Upper lobe of right lung (tissue), 1 donor: ENCODE results near the gene CTDSPL. TPM values are rescaled to one million over a fixed set of nuclear protein-coding genes. Genes with fewer than 3 reads are reported as not detected.

Experiments used
- ATAC-seq: fragments of 200-7000 bp; cut with Tn5 transposase; one replicate; pipeline ENCODE4 v1.9.1; 2020; ENCODE audit warnings: mild to moderate bottlenecking, moderate library complexity
- DNase-seq: peaks from one replicate; pipeline ENCODE4 v3.0.0-alpha.2; 2020
- H3K27ac ChIP-seq: fragments of 200-600 bp; one replicate; pipeline ENCODE4 v1.8.0; 2022
- H3K27me3 ChIP-seq: fragments of 200-600 bp; one replicate; pipeline ENCODE4 v1.8.0; 2022; ENCODE audit warnings: mild to moderate bottlenecking
- H3K36me3 ChIP-seq: fragments of 200-600 bp; one replicate; pipeline ENCODE4 v1.8.0; 2022
- H3K4me1 ChIP-seq: fragments of 200-600 bp; one replicate; pipeline ENCODE4 v1.8.0; 2022
- H3K4me3 ChIP-seq: fragments of 200-600 bp; one replicate; pipeline ENCODE4 v1.8.0; 2022; ENCODE audit warnings: mild to moderate bottlenecking
- H3K9me3 ChIP-seq: fragments of 200-600 bp; one replicate; pipeline ENCODE4 v1.8.0; 2022
- CTCF ChIP-seq: fragments of 200-600 bp; IDR thresholded peaks from one replicate; pipeline ENCODE4 v1.8.0; 2022; ENCODE audit warnings: antibody characterized with exemption
- intact Hi-C: fragments of 100-400 bp; cut with DNase I; formaldehyde crosslinking; loops from one replicate; pipeline ENCODE4 v1.11.0; 2022
- total RNA-seq: library from RNA; stranded (reverse); fragmentation: NEBNext Ultra II Directional; extraction: Animal tissue kit (Norgen Biotek cat#: 25700); gene quantifications from one replicate; pipeline ENCODE4 v1.2.1, GENCODE V29; 2021
- donor health status: DM: no; HTN: yes; CAD: no; lungs with severe emphysema.

CTDSPL gene
- total RNA-seq, 1 donor from 2014 or later, result 78.6 TPM

- H3K4me3 ChIP-seq, result no peak overlapping the region
- peaks cover 4% of the 10 kb centered on the region for H3K4me1 ChIP-seq
- no peaks in the 10 kb centered on the region for H3K36me3 ChIP-seq
- no peaks in the 10 kb centered on the region for H3K9me3 ChIP-seq
- H3K27ac ChIP-seq, result no peak overlapping the region
- intact Hi-C loops, result no loop called here
- ATAC-seq, result no peak
- H3K27me3 ChIP-seq, result no peaks in the 10 kb centered on the region
- DNase-seq, result peak; percentile 57
- no peak for TF ChIP-seq CTCF
These were observed 130.1 kb downstream of the CTDSPL start for GRCh38 chr3:37991823-37992222.

GRCh38 chr3:37992271-37993066, 130.8 kb downstream of the CTDSPL start:
- TF ChIP-seq CTCF, result no peak
- DNase-seq, result peak; percentile 61
- peak; percentile 46 for ATAC-seq
- Histone ChIP-seq H3K9me3 (no peaks in the 10 kb centered on the region), H3K4me1 (peaks cover 6% of the 10 kb centered on the region), H3K36me3 (no peaks in the 10 kb centered on the region), H3K27ac (peak overlapping the region; percentile 17), H3K4me3 (no peak overlapping the region), H3K27me3 (no peaks in the 10 kb centered on the region)
- intact Hi-C loops, result no loop called here

GRCh38 chr3:37993067-37993455, 131.4 kb downstream of the CTDSPL start:
- Histone ChIP-seq H3K9me3 (no peaks in the 10 kb centered on the region), H3K27ac (peak overlapping the region; percentile 87), H3K36me3 (no peaks in the 10 kb centered on the region), H3K27me3 (no peaks in the 10 kb centered on the region), H3K4me1 (peaks cover 11% of the 10 kb centered on the region), H3K4me3 (no peak overlapping the region)
- TF ChIP-seq CTCF, result no peak
- no peak for ATAC-seq
- DNase-seq, result no peak
- intact Hi-C loops, result no loop called here

GRCh38 chr3:37993460-37993819, 131.8 kb downstream of the CTDSPL start:
- H3K27ac ChIP-seq, result peak overlapping the region; percentile 87
- no peaks in the 10 kb centered on the region for H3K9me3 ChIP-seq
- H3K36me3 ChIP-seq, result no peaks in the 10 kb centered on the region
- DNase-seq, result no peak
- intact Hi-C loops, result no loop called here
- peaks cover 14% of the 10 kb centered on the region for H3K4me1 ChIP-seq
- ATAC-seq, result no peak
- no peaks in the 10 kb centered on the region for H3K27me3 ChIP-seq
- peak overlapping the region; percentile 59 for H3K4me3 ChIP-seq
- no peak for TF ChIP-seq CTCF

- ATAC-seq, result peak; percentile 69
- H3K9me3 ChIP-seq, result no peaks in the 10 kb centered on the region
These were observed 132.3 kb downstream of the CTDSPL start for GRCh38 chr3:37993820-37994638.

More at GRCh38 chr3:37993820-37994638, 132.3 kb downstream of the CTDSPL start:
- peak; percentile 95 for DNase-seq
- Histone ChIP-seq H3K27ac (peak overlapping the region; percentile 87), H3K36me3 (no peaks in the 10 kb centered on the region), H3K27me3 (no peaks in the 10 kb centered on the region), H3K4me1 (peaks cover 17% of the 10 kb centered on the region), H3K4me3 (peak overlapping the region; percentile 59)
- TF ChIP-seq CTCF, result no peak
- intact Hi-C loops, result no loop called here
